GM13977 (cell line): Measurements from ENCODE around the gene LOXL4.

Experiments used
- DNase-seq: peaks from one replicate; pipeline ENCODE4 v3.0.0; 2012; ENCODE audit warnings: low spot score
- in situ Hi-C: fragments of 300-500 bp; cut with MboI; formaldehyde crosslinking; loops from one replicate; pipeline ENCODE4 v1.12.0; 2022; ENCODE audit warnings: low sequenced_read_pairs, low pct_unique_long_range_greater_than_20kb, mixed read lengths, inconsistent platforms; ENCODE audit not compliant: unreplicated experiment
- TF ChIP-seq, protein P1 (sequence below): IDR thresholded peaks from 2 replicates; pipeline ENCODE4 v1.5.1; 2012; ENCODE audit warnings: mild to moderate bottlenecking, control low read depth; ENCODE audit not compliant: insufficient read depth; ENCODE audit errors: extremely low read depth, missing control alignments

The LOXL4 gene

GRCh38 chr10:98244586-98244985 lies 23.4 kb downstream of the LOXL4 start:
- TF ChIP-seq, protein P1, sequence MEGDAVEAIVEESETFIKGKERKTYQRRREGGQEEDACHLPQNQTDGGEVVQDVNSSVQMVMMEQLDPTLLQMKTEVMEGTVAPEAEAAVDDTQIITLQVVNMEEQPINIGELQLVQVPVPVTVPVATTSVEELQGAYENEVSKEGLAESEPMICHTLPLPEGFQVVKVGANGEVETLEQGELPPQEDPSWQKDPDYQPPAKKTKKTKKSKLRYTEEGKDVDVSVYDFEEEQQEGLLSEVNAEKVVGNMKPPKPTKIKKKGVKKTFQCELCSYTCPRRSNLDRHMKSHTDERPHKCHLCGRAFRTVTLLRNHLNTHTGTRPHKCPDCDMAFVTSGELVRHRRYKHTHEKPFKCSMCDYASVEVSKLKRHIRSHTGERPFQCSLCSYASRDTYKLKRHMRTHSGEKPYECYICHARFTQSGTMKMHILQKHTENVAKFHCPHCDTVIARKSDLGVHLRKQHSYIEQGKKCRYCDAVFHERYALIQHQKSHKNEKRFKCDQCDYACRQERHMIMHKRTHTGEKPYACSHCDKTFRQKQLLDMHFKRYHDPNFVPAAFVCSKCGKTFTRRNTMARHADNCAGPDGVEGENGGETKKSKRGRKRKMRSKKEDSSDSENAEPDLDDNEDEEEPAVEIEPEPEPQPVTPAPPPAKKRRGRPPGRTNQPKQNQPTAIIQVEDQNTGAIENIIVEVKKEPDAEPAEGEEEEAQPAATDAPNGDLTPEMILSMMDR = no peak
- in situ Hi-C loops = no loop called here
- DNase-seq = no peak

DNA sequence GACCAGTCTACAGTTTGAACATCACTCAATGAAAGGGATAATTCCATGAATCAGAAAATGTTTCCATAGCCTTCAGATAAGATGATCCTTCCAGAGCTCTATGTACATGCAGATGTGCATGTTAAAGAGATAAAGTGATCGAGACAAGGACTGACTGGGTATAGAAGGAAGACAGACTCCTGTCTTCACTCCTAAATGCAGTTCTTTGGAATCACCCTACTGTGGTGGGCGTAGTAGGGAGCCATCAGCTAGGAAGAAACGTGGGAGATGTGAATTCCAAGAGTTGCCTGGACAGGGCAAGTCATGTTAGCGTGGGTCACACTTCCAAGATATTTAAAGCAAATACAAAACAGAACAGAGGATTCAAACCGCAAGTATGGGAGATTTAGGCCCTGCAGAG lies 23.9 kb downstream of the LOXL4 start:
- TF ChIP-seq, protein P1 = no peak
- in situ Hi-C loops = no loop called here

GRCh38 chr10:98242823-98243222 lies 25.2 kb downstream of the LOXL4 start:
- DNase-seq = no peak
- in situ Hi-C loops = no loop called here
- TF ChIP-seq, protein P1 = peak; percentile 20

More for the DNA sequence above, 23.9 kb downstream of the LOXL4 start:
- no peak for DNase-seq

GRCh38 chr10:98240524-98240923 lies 27.5 kb downstream of the LOXL4 start:
- no peak for DNase-seq
- in situ Hi-C loops = no loop called here
- TF ChIP-seq, protein P1 = no peak

GRCh38 chr10:98238391-98238790 lies 29.6 kb downstream of the LOXL4 start:
- in situ Hi-C loops = no loop called here
- DNase-seq = no peak
- TF ChIP-seq, protein P1 = no peak

DNA sequence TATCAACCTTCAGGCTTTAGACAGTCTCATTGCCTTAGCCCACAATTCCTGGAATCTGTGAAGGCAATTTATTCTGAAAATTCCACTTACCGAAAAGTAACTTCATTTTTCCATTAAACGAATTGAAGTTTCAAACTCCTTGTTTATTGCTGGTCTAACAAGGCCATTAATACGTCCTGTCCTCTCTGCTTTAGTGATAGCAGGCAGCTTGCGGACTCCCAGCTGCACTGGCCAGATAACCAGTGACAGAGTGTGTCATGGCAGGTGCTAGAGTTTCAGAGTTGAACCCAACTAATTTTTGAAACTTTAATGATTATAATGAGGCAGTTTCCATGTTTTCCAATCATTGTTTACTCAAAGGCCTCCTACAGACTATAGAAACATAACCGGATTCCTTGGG lies 31.1 kb downstream of the LOXL4 start:
- TF ChIP-seq, protein P1 = no peak
- no peak for DNase-seq
- in situ Hi-C loops = no loop called here

GRCh38 chr10:98235846-98236245 lies 32.1 kb downstream of the LOXL4 start:
- TF ChIP-seq, protein P1 = no peak
- DNase-seq = no peak
- in situ Hi-C loops = no loop called here
